Measurements from ENCODE around the gene P2RX7.
"Not testable (repeated sequence)": the region's sequence is repeated elsewhere in the genome, so short reads cannot be mapped to it uniquely, and the experiment has no call there.

Gene P2RX7

DNA sequence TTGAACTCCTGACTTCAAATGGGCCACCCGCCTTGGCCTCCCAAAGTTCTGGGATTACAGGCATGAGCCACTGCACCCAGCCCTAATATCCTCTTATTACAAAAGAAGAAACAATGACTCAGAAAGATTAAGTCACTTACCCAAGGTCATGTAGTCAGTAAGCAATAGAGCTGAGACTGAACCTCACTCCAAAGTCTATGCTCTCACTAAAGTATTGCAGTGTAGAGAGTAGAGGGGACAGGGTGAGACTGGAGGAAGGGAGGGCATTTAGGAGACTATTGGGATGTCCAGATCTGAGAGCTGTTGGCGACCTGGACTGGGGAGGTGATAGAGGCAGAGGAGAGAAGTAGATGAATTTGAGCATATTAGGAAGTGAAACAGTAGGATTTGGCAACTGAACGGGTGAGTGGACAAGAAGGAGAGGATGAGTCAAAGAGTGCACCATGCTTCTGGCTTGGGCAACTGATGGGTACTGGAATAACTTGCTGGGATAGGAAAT lies 11.8 kb downstream of the P2RX7 start:
- H3K27me3 ChIP-seq (ENCODE audit: insufficient read depth, low read length, poor library complexity) = no peaks in the 10 kb centered on the region
- no peaks in the 10 kb centered on the region for H4K20me1 ChIP-seq (ENCODE audit: insufficient read depth, low read length)
- ATAC-seq (ENCODE audit: insufficient read depth, low read depth) (no peak), DNase-seq (no peak)
- TF ChIP-seq, protein P1, sequence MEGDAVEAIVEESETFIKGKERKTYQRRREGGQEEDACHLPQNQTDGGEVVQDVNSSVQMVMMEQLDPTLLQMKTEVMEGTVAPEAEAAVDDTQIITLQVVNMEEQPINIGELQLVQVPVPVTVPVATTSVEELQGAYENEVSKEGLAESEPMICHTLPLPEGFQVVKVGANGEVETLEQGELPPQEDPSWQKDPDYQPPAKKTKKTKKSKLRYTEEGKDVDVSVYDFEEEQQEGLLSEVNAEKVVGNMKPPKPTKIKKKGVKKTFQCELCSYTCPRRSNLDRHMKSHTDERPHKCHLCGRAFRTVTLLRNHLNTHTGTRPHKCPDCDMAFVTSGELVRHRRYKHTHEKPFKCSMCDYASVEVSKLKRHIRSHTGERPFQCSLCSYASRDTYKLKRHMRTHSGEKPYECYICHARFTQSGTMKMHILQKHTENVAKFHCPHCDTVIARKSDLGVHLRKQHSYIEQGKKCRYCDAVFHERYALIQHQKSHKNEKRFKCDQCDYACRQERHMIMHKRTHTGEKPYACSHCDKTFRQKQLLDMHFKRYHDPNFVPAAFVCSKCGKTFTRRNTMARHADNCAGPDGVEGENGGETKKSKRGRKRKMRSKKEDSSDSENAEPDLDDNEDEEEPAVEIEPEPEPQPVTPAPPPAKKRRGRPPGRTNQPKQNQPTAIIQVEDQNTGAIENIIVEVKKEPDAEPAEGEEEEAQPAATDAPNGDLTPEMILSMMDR (IDR thresholded peaks at IDR 0.05; ENCODE audit: borderline replicate concordance, extremely low read depth, low read length, poor library complexity, severe bottlenecking) = no peak
- no peak for TF ChIP-seq EZH2 (IDR thresholded peaks at IDR 0.05; ENCODE audit: borderline replicate concordance, low read depth, low read length, severe bottlenecking)
- H3K9ac ChIP-seq (ENCODE audit: low read depth, low read length) = no peak overlapping the region
- no peaks in the 10 kb centered on the region for H3K36me3 ChIP-seq (ENCODE audit: insufficient read depth, low read length)
- H3K4me1 ChIP-seq (ENCODE audit: insufficient read depth, low read length) = peaks cover 11% of the 10 kb centered on the region
- H3K27ac ChIP-seq (ENCODE audit: low read length) = no peak overlapping the region; the same call in 1 of the 2 replicates
- H3K4me3 ChIP-seq (ENCODE audit: low read depth in 1 of 2, low read length in 2 of 2) = no peak overlapping the region
- H3K79me2 ChIP-seq (ENCODE audit: insufficient read depth, low read length) = no peaks in the 10 kb centered on the region
- H3K4me2 ChIP-seq (ENCODE audit: insufficient read depth, low read length) = no peak overlapping the region
- H3K9me3 ChIP-seq (ENCODE audit: insufficient read depth, low read length, severe bottlenecking) = no peaks in the 10 kb centered on the region
- H2AFZ ChIP-seq (ENCODE audit: low read depth, low read length) = no peak overlapping the region

GRCh38 chr12:121145221-121145620 lies 12.5 kb downstream of the P2RX7 start:
- Histone ChIP-seq H3K79me2 (ENCODE audit: insufficient read depth, low read length) (no peaks in the 10 kb centered on the region), H3K9ac (ENCODE audit: low read depth, low read length) (no peak overlapping the region), H3K4me1 (ENCODE audit: insufficient read depth, low read length) (peaks cover 11% of the 10 kb centered on the region), H4K20me1 (ENCODE audit: insufficient read depth, low read length) (no peaks in the 10 kb centered on the region), H2AFZ (ENCODE audit: low read depth, low read length) (no peak overlapping the region), H3K27ac (ENCODE audit: low read length) (0 out of 2 replicates have a peak overlapping the region, but pooled peaks have one; percentile 30), H3K36me3 (ENCODE audit: insufficient read depth, low read length) (no peaks in the 10 kb centered on the region), H3K4me2 (ENCODE audit: insufficient read depth, low read length) (no peak overlapping the region), H3K4me3 (ENCODE audit: low read depth in 1 of 2, low read length in 2 of 2) (no peak overlapping the region), H3K9me3 (ENCODE audit: insufficient read depth, low read length, severe bottlenecking) (no peaks in the 10 kb centered on the region), H3K27me3 (ENCODE audit: insufficient read depth, low read length, poor library complexity) (no peaks in the 10 kb centered on the region)
- no peak for ATAC-seq (ENCODE audit: insufficient read depth, low read depth)
- DNase-seq = peak; percentile 18
- no peak for TF ChIP-seq EZH2 (IDR thresholded peaks at IDR 0.05; ENCODE audit: borderline replicate concordance, low read depth, low read length, severe bottlenecking)

- not testable (repeated sequence) for H3K36me3 ChIP-seq (ENCODE audit: insufficient read depth, low read length); H3K9me3 ChIP-seq (ENCODE audit: insufficient read depth, low read length, severe bottlenecking); H2AFZ ChIP-seq (ENCODE audit: low read depth, low read length); H3K79me2 ChIP-seq (ENCODE audit: insufficient read depth, low read length); H3K4me2 ChIP-seq (ENCODE audit: insufficient read depth, low read length); H3K4me3 ChIP-seq (ENCODE audit: low read depth in 1 of 2, low read length in 2 of 2); H3K27me3 ChIP-seq (ENCODE audit: insufficient read depth, low read length, poor library complexity); H3K27ac ChIP-seq (ENCODE audit: low read length); H3K4me1 ChIP-seq (ENCODE audit: insufficient read depth, low read length); ATAC-seq (ENCODE audit: insufficient read depth, low read depth); H4K20me1 ChIP-seq (ENCODE audit: insufficient read depth, low read length); DNase-seq; H3K9ac ChIP-seq (ENCODE audit: low read depth, low read length)
Observed at GRCh38 chr12:121149289-121149688, 16.6 kb downstream of the P2RX7 start.

GRCh38 chr12:121154793-121155375 lies 22.2 kb downstream of the P2RX7 start:
- DNase-seq = no peak
- H3K27me3 ChIP-seq (ENCODE audit: insufficient read depth, low read length, poor library complexity) = peaks cover 3% of the 10 kb centered on the region
- no peak overlapping the region for H3K4me2 ChIP-seq (ENCODE audit: insufficient read depth, low read length)
- TF ChIP-seq, protein P1 (IDR thresholded peaks at IDR 0.05; ENCODE audit: borderline replicate concordance, extremely low read depth, low read length, poor library complexity, severe bottlenecking) = no peak
- TF ChIP-seq EZH2 (IDR thresholded peaks at IDR 0.05; ENCODE audit: borderline replicate concordance, low read depth, low read length, severe bottlenecking) = no peak
- H3K9ac ChIP-seq (ENCODE audit: low read depth, low read length) = no peak overlapping the region
- no peak overlapping the region for H3K27ac ChIP-seq (ENCODE audit: low read length)
- no peak overlapping the region for H3K4me3 ChIP-seq (ENCODE audit: low read depth in 1 of 2, low read length in 2 of 2)
- H3K4me1 ChIP-seq (ENCODE audit: insufficient read depth, low read length) = no peaks in the 10 kb centered on the region
- H3K36me3 ChIP-seq (ENCODE audit: insufficient read depth, low read length) = no peaks in the 10 kb centered on the region
- ATAC-seq (ENCODE audit: insufficient read depth, low read depth) = no peak
- no peaks in the 10 kb centered on the region for H4K20me1 ChIP-seq (ENCODE audit: insufficient read depth, low read length)
- H3K9me3 ChIP-seq (ENCODE audit: insufficient read depth, low read length, severe bottlenecking) = no peaks in the 10 kb centered on the region
- no peak overlapping the region for H2AFZ ChIP-seq (ENCODE audit: low read depth, low read length)
- H3K79me2 ChIP-seq (ENCODE audit: insufficient read depth, low read length) = no peaks in the 10 kb centered on the region

Data from DND-41 (cell line).